ENCODE data around the gene RBP3. TPM values are rescaled to one million over a fixed set of nuclear protein-coding genes. Genes with fewer than 3 reads are reported as not detected.

The RBP3 gene
- total and polyA plus RNA-seq, 2 donors (not counting 3 experiments of a cell fraction or from before 2014, with no cell fraction given), result not detected

DNA sequence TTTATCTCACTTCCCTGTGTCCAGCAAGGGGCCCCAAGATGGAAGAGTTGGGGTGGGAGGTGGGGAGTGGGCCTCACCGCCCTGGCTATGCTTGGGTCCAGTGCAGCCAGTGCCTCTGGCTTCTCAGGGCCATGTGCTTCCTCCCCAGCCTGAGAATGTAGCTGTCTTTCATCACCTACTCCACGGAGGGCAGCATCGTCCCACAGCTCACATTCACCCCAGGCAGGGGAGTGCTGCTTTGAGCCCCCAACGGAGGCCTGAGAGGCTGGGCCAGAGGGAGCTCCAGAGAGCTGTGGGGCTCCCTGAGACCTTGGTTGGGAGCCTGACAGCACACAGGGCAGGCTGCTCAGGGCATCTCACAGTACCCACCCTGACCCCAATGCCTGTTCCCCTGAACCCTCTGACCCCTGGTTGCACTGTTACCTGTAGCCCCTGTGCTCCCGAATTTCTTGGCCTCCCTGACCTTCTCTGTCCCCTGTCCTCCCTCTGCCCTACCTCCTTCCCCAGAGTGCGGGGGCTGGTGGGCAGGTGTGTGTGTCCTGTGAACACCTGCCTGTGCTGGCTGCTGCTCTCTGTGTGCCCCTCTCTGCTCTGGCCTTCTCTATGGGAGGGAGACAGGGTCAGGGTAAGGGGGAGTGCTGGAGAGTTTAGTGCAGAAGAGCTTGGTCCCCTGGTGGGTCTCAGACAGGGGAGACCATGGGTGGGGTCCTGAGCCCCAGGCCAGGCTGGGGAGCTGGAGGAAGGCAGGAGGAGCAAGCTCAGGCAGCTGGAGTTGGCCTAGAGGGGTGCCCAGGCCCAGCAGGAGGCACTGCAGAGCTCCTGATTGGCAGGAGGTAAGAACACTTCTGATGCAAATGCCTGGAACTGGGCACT lies 55.5 kb downstream of the RBP3 start:
- no peak for DNase-seq (ENCODE audit: low read depth, low spot score)
- Histone ChIP-seq H3K27ac (ENCODE audit: insufficient read depth, low read depth, low read length) (no peak overlapping the region), H4K20me1 (replicated peaks; ENCODE audit: control insufficient read depth, extremely low read depth, insufficient read depth, low read length) (no peaks in the 10 kb centered on the region), H3K9me3 (replicated peaks; ENCODE audit: control insufficient read depth, insufficient read depth, low read length) (no peaks in the 10 kb centered on the region), H3K4me2 (ENCODE audit: insufficient read depth, low read length) (no peak overlapping the region), H3K36me3 (ENCODE audit: control insufficient read depth in 2 of 2, extremely low read depth in 1 of 2, insufficient read depth in 2 of 2, low read length in 2 of 2) (no peaks in the 10 kb centered on the region), H3K9ac (replicated peaks; ENCODE audit: extremely low read depth, insufficient read depth, low read length) (no peak overlapping the region), H3K9me1 (replicated peaks; ENCODE audit: control insufficient read depth, extremely low read depth, insufficient read depth, low read length) (no peaks in the 10 kb centered on the region), H3K79me2 (ENCODE audit: control insufficient read depth, insufficient read depth, low read length) (no peaks in the 10 kb centered on the region), H2AFZ (ENCODE audit: low read depth, low read length) (peak overlapping the region; percentile 17), H3K4me1 (ENCODE audit: control insufficient read depth, extremely low read depth, insufficient read depth, low read length) (peaks cover 18% of the 10 kb centered on the region), H3K27me3 (ENCODE audit: control insufficient read depth in 2 of 2, insufficient read depth in 2 of 2, low read length in 2 of 2) (no peaks in the 10 kb centered on the region), H3K4me3 (replicated peaks in 1 of 3; ENCODE audit: insufficient read depth in 1 of 3, low read depth in 1 of 3, low read length in 3 of 3) (no peak overlapping the region)
- CTCF ChIA-PET, result interaction anchor here (1.0 to 2.2 kb wide), 5 partner anchors 9 to 42 kb away, joined by 3 to 8 read pairs (median 5); no protein-coding TSS in a partner anchor
- POLR2A ChIA-PET, result no interaction called here
- TF ChIP-seq, protein P1, sequence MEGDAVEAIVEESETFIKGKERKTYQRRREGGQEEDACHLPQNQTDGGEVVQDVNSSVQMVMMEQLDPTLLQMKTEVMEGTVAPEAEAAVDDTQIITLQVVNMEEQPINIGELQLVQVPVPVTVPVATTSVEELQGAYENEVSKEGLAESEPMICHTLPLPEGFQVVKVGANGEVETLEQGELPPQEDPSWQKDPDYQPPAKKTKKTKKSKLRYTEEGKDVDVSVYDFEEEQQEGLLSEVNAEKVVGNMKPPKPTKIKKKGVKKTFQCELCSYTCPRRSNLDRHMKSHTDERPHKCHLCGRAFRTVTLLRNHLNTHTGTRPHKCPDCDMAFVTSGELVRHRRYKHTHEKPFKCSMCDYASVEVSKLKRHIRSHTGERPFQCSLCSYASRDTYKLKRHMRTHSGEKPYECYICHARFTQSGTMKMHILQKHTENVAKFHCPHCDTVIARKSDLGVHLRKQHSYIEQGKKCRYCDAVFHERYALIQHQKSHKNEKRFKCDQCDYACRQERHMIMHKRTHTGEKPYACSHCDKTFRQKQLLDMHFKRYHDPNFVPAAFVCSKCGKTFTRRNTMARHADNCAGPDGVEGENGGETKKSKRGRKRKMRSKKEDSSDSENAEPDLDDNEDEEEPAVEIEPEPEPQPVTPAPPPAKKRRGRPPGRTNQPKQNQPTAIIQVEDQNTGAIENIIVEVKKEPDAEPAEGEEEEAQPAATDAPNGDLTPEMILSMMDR (IDR thresholded peaks at IDR 0.05; ENCODE audit: extremely low read depth in 1 of 2, insufficient read depth in 1 of 2, low read depth in 1 of 2, low read length in 2 of 2), result peak in 1 of 2 donors; percentile 18
- no peak for TF ChIP-seq POLR2AphosphoS5 (IDR thresholded peaks at IDR 0.05; ENCODE audit: insufficient read depth, low read depth, low read length)
- dilution Hi-C loops (cut with MboI; ENCODE audit: extremely low pct_ligation_motif_present, low sequenced_read_pairs) (no loop called here), intact Hi-C loops (cut with micrococcal nuclease) (loop anchor here (1.0 kb wide), 2 partner anchors 9 to 19 kb away; partner anchors contain the start of gene ZNF488)
- no peak for FAIRE-seq
- BruUV-seq (replicated peaks), result no TSS peak

DNA sequence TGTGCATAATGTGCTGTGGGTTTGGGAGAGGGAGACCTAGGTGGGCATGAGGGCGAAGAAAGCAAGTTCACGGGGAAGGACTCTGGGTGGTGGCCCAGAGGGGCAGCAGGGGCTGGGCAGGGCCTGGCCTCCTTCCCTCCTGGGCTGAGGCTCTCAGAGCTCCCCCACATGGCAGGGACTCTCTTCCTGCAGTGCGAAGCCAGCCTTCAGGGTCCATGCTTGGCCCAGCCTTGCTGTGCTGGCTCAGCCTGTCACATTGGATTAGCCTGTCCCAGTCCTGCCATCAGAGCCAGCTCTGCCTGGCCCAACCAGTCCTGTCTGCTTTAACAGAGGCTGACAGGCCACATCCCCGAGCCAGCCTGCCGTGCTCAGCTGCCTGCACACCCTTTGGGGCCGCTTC lies 56.3 kb downstream of the RBP3 start:
- H3K36me3 ChIP-seq (ENCODE audit: control insufficient read depth in 2 of 2, extremely low read depth in 1 of 2, insufficient read depth in 2 of 2, low read length in 2 of 2), result no peaks in the 10 kb centered on the region
- no peak overlapping the region for H2AFZ ChIP-seq (ENCODE audit: low read depth, low read length)
- no TSS peak for BruUV-seq (replicated peaks)
- ChIA-PET POLR2A (no interaction called here), CTCF (interaction anchor here (1.0 to 1.9 kb wide), 3 partner anchors 8 to 42 kb away, joined by 3 to 6 read pairs (median 5); no protein-coding TSS in a partner anchor)
- intact Hi-C loops (cut with micrococcal nuclease) (no loop called here), dilution Hi-C loops (cut with MboI; ENCODE audit: extremely low pct_ligation_motif_present, low sequenced_read_pairs) (no loop called here)
- no peaks in the 10 kb centered on the region for H3K79me2 ChIP-seq (ENCODE audit: control insufficient read depth, insufficient read depth, low read length)
- no peak overlapping the region for H3K4me2 ChIP-seq (ENCODE audit: insufficient read depth, low read length)
- no peaks in the 10 kb centered on the region for H4K20me1 ChIP-seq (replicated peaks; ENCODE audit: control insufficient read depth, extremely low read depth, insufficient read depth, low read length)
- H3K9ac ChIP-seq (replicated peaks; ENCODE audit: extremely low read depth, insufficient read depth, low read length), result no peak overlapping the region
- no peak for TF ChIP-seq POLR2A (IDR thresholded peaks at IDR 0.05; ENCODE audit: low read depth, low read length)
- TF ChIP-seq, protein P1 (IDR thresholded peaks at IDR 0.05; ENCODE audit: extremely low read depth in 1 of 2, insufficient read depth in 1 of 2, low read depth in 1 of 2, low read length in 2 of 2), result no peak
- TF ChIP-seq, protein P2, sequence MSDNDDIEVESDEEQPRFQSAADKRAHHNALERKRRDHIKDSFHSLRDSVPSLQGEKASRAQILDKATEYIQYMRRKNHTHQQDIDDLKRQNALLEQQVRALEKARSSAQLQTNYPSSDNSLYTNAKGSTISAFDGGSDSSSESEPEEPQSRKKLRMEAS (IDR thresholded peaks at IDR 0.05; ENCODE audit: insufficient read depth, insufficient read length), result no peak
- TF ChIP-seq EZH2 (IDR thresholded peaks at IDR 0.05; ENCODE audit: borderline replicate concordance, low read depth, low read length, severe bottlenecking), result no peak
- no peak for TF ChIP-seq FOS (IDR thresholded peaks at IDR 0.05; ENCODE audit: borderline replicate concordance, insufficient read depth, low read length)
- no peak for TF ChIP-seq MYC (IDR thresholded peaks at IDR 0.05; ENCODE audit: low read depth, low read length)
- no peak for TF ChIP-seq POLR2AphosphoS5 (IDR thresholded peaks at IDR 0.05; ENCODE audit: insufficient read depth, low read depth, low read length)
- TF ChIP-seq GATA2 (IDR thresholded peaks at IDR 0.05; ENCODE audit: insufficient read depth, insufficient read length, low read depth, low read length), result no peak
- TF ChIP-seq JUN (IDR thresholded peaks at IDR 0.05; ENCODE audit: borderline replicate concordance, insufficient read depth, insufficient read length, low read depth), result no peak
- H3K27me3 ChIP-seq (ENCODE audit: control insufficient read depth in 2 of 2, insufficient read depth in 2 of 2, low read length in 2 of 2), result no peaks in the 10 kb centered on the region
- no peak overlapping the region for H3K27ac ChIP-seq (ENCODE audit: insufficient read depth, low read depth, low read length)
- no peaks in the 10 kb centered on the region for H3K9me1 ChIP-seq (replicated peaks; ENCODE audit: control insufficient read depth, extremely low read depth, insufficient read depth, low read length)
- no peak overlapping the region for H3K4me3 ChIP-seq (replicated peaks in 1 of 3; ENCODE audit: insufficient read depth in 1 of 3, low read depth in 1 of 3, low read length in 3 of 3)
- peaks cover 18% of the 10 kb centered on the region for H3K4me1 ChIP-seq (ENCODE audit: control insufficient read depth, extremely low read depth, insufficient read depth, low read length)
- H3K9me3 ChIP-seq (replicated peaks; ENCODE audit: control insufficient read depth, insufficient read depth, low read length), result no peaks in the 10 kb centered on the region
- no peak for FAIRE-seq
- no peak for DNase-seq (ENCODE audit: low read depth, low spot score)

Measured in endothelial cell of umbilical vein (primary cell).